Stimulated activated CD8-positive, alpha-beta memory T cell treated with anti-CD3 and anti-CD28 coated beads, Interleukin-7, amount 100 ng/mL, for 1 hour (primary cell): Measurements from ENCODE around the gene LIPC.

Source experiments
- DNase-seq, 2 donors: peaks; one replicate each; pipeline ENCODE4 v3.0.0-alpha.2; 2020; ENCODE audit warnings: low read depth in 2 of 2

Gene LIPC

DNA sequence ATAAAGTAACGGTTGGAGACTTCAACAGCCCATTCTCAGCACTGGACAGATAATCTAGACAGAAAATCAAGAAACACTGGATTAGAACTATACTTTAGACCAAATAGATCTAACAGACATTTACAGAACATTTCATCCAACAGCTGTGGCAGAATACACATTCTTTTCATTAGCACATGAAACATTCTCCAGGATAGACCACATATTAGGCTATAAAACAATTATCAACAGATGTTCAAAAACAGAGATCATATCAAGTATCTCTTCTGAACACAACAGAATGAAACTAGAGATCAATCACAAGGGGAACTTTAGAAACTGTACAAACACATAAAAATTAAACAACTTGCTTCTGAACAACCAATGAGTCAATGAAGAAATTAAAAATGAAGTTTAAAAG lies 184.4 kb downstream of the LIPC start:
- DNase-seq: no peak
